ENCODE data around the gene CYSLTR2.
A peak's percentile ranks its signal among the peaks of the same experiment; 100 is the strongest.

Gene CYSLTR2

DNA sequence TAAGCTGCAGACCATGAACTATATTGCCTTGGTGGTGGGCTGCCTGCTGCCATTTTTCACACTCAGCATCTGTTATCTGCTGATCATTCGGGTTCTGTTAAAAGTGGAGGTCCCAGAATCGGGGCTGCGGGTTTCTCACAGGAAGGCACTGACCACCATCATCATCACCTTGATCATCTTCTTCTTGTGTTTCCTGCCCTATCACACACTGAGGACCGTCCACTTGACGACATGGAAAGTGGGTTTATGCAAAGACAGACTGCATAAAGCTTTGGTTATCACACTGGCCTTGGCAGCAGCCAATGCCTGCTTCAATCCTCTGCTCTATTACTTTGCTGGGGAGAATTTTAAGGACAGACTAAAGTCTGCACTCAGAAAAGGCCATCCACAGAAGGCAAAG lies 53.7 kb downstream of the CYSLTR2 start:
- no peak for DNase-seq

DNA sequence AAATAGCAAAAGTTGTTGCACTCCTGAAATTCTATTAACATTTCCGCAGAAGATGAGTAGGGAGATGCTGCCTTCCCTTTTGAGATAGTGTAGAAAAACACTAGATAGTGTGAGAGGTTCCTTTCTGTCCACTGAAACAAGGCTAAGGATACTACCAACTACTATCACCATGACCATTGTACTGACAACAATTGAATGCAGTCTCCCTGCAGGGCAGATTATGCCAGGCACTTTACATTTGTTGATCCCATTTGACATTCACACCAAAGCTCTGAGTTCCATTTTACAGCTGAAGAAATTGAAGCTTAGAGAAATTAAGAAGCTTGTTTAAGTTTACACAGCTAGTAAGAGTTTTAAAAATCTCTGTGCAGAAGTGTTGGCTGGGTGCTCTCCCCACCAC lies 55.0 kb downstream of the CYSLTR2 start:
- no peak for DNase-seq

- no peak for DNase-seq
These were observed 55.5 kb downstream of the CYSLTR2 start for GRCh38 chr13:48709213-48709612.

DNA sequence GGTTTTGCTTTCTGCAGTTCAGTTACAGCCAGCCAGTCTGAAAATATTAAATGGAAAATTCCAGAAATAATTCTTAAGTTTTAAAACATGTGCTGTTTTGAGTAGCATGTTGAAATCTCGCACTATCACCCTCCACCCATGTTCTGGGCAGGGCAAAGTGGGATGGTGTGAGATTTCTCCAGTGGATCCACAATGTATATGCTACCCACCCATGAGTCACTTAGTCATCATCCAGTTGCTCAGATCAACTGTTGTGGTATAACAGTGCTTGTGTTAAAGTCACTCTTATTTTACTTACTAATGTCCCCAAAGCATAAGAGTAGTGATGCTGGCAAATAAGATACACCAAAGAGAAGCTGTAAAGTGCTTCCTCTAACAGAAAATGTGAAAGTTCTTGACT lies 56.4 kb downstream of the CYSLTR2 start:
- no peak for DNase-seq

GRCh38 chr13:48712141-48712540 lies 58.4 kb downstream of the CYSLTR2 start:
- no peak for DNase-seq

GRCh38 chr13:48715977-48716376 lies 62.2 kb downstream of the CYSLTR2 start:
- DNase-seq = no peak

- DNase-seq = no peak
These were observed 66.9 kb downstream of the CYSLTR2 start for GRCh38 chr13:48720621-48721020.

GRCh38 chr13:48723168-48723567 lies 69.4 kb downstream of the CYSLTR2 start:
- no peak for DNase-seq

DNA sequence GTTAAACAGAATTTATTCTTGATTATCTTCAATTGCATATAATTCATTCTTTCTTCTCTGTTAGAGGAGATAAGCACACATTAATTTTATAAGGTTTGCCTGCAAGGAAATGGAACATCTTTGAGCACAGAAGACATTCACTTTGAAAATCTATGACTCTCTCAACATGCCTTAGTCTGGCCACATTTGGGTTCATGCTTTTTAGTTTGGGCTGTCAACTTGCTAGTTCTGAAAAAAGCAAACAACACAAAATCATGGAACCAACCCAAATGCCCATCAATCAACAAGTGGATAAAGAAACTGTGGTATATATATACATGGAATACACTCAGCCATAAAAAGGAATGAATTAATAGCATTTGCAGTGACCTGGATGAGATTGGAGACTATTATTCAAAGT lies 71.5 kb downstream of the CYSLTR2 start:
- no peak for DNase-seq

DNA sequence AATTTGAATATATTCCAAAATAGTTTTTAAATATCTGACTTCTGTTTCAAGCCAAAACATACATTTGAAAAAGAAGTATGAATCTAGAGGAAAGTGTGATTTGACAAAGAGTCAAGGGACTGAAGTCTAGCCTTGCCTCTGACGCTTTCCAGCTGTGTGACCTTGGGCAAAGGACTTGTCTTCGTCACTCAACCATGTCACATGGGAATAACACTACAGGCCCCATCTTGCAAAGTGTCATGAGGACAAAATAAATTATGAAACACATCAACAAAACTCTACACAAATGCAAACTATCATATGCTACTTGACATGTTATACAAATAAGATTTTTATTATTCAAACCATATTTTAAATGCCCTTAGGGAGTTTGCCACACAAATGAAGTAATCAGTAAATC lies 73.0 kb downstream of the CYSLTR2 start:
- DNase-seq = no peak

DNA sequence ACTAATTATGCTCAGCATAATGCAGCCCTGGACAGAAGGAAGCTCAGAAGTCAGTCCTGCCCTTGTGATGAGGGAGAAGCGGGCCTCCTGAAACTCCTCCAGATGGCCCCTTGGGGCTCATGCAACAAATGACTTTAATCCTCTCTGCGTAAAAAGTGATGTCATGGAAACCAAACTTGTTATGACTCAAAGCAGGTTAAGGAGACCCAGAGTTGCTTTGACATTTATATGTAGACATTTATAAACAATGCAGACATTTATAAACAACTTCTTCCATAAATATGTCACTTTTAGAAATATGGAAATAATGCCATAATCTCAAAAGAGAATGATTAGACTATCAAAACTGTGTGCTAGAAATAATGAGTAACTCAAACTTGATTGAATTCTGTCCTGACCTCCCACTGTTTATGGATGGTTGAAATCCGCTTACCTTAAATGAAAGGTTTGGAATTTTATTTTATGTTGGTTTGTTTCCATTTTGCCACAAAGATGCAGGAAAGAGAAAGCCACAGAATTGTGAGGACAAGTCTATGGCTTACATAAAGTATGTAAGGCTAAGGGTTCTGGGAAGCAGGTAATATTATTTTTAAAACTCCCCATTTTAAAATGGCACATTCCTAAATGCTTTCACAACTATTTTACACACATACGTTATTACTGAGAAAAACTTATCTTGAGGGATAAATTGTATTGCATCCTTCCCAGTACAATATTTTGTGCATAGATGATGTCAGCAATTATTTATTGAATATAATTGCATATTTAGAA lies 73.7 kb downstream of the CYSLTR2 start:
- no peak for DNase-seq

GRCh38 chr13:48728226-48728625 lies 74.5 kb downstream of the CYSLTR2 start:
- no peak for DNase-seq

- no peak for DNase-seq
These were observed 75.1 kb downstream of the CYSLTR2 start for GRCh38 chr13:48728876-48729275.

- DNase-seq = no peak
These were observed 76.1 kb downstream of the CYSLTR2 start for GRCh38 chr13:48729856-48730255.

- DNase-seq = peak; percentile 14
These were observed 77.4 kb downstream of the CYSLTR2 start for GRCh38 chr13:48731001-48731658.

DNA sequence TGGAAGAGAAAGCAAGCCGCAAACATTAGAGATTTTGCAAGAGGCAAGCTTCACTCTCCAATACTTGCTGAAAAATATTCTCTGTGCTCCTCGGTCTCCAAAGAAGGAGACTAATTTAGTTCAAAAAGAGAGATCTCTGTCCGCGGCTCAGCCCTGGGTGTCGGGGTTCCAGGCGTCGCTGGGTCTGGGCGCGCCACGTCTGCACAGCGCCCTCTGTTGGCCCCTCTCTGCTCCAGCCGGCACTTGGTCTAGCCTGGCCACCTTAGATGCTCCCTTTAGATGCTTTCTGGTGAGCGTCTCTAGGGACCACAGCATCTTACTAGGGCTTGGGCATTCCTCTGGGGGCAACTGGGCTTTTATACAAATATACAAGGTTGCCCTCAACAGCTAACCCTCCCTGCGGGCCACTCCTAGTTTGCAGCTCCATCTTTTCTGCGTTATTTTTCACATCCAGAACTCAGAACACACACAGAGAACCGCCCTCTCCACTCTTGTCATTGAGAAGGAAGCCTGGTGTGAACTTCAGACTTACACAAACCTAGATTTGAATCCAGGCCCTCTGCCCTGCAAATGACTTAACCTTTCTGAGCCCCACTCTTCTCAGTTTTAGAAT lies 78.3 kb downstream of the CYSLTR2 start:
- peak; percentile 75 for DNase-seq

DNA sequence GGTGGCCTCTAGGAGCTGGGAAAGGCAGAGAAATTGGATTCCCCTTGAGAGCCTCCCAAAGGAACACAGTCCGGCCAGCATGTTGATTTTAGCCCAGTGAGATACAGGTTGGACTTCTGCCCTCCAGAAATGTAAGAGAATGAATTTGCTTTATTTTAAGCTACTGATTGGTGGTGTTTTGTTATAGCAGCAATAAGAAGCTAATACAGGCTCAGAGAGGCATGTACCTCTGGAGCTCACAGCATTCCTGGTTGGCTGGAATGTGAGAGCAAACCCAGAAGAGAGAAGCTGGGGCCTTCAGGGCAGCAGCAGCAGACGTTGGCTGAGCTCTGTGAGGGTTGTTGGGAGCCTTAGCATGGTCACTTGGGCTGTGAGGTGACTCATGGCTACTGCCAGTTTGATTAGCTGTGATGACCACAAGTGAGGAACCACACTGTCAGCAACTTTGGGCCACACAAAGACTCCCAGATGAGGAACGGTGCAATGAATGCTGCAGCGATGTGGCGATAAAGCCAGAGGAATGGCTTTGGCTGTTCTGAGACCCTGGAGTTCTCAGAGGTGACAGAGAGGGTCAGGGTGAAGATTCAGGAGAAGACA lies 80.1 kb downstream of the CYSLTR2 start:
- no peak for DNase-seq

DNA sequence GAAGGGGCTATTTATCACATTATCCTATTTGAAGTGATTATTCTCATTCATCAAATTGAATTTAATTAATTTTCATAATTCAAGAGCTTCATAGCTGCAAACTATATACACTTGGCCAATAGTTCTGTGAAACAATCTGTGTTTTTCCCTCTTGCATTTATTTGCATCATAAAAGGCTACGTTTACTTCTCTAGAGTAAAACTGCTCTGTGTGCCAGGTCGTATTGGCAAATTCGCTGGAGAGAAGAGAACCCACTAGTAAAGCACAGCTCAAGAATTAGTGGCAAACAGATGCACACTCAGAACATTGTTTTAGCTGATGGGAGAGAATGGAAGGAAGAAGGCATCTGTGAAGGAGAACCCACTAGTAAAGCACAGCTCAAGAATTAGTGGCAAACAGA lies 81.8 kb downstream of the CYSLTR2 start:
- DNase-seq = no peak

GRCh38 chr13:48737689-48738088 lies 84.0 kb downstream of the CYSLTR2 start:
- no peak for DNase-seq

- DNase-seq = no peak
These were observed 84.6 kb downstream of the CYSLTR2 start for GRCh38 chr13:48738311-48738710.

DNA sequence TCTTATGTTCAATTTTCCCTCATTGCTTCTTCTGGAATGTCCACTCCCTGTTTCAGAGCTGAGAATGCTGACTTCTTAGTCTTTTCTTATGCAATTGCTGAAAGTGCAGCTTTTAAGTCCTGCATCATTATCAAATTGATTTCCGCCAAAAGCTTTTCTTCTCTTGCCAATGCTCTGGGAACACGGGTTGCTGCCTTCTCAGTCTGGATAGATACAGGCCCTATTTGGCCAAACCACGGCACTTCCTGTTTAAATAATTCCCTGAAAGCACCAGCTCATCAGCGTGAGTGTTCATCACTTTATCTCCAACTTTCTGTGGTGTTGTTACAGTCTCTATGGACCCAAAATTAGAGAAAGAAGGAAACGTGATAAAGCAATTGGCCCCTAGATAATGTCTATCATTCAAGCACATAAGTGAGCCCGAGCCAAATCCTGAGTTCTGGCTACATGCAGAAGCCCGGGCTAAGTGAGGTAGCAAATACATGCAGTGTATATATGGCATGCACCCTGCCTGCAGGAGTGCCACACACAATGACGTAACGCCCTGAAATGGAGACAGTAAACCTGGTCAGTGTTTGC lies 85.7 kb downstream of the CYSLTR2 start:
- no peak for DNase-seq

GRCh38 chr13:48741377-48741776 lies 87.6 kb downstream of the CYSLTR2 start:
- DNase-seq = no peak

DNA sequence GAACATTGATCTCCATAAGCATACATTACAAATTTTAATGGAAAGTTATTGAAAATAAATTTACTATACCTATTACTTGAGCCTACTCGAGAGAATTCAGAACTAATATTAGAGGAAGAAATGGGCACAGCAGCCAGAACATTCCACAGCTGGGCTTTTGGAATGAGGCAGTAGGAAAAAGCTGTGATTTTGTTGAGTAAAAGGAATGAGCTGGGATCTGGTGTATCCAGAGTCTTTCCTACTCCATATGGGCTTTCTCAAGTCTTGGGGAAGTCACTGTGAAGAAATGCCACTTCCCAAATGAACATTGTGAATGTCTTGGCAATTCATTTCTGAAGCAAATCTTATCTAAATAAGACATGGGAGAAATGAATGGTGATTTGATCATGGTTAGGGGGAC lies 93.1 kb downstream of the CYSLTR2 start:
- DNase-seq = no peak

DNA sequence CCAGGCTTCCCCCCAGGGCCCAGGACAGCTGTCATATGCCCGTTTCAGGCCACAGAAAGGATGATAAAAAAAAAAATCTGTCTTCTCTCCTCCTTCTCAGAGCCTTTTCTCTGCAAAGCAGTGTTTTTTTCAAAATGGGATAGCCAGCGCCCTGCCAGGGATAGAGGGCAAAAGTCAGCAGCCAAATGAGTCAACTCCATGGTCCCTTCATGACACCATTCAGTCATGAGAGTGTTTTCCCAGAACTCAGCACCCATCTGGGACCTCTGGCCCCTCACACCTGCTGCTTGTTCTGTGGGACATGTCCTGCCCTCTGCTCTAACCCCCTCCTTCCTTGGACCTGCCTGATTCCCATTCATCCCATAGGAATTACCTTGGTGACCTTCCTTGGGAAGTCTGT lies 95.0 kb downstream of the CYSLTR2 start:
- DNase-seq = no peak
